ENCODE measurements around the gene URM1.

The URM1 gene

GRCh38 chr9:128370367-128370751 is 815 bp upstream of the URM1 start:
- Histone ChIP-seq H3K4me2 (ENCODE audit: low read depth, low read length) (peak overlapping the region; percentile 73), H3K4me3 (ENCODE audit: low read length) (peak overlapping the region; percentile 93), H3K79me2 (ENCODE audit: low read length) (peaks cover 41% of the 10 kb centered on the region), H2AFZ (ENCODE audit: low read length) (peak overlapping the region; percentile 85), H3K36me3 (replicated peaks; ENCODE audit: insufficient read depth, low read length) (no peaks in the 10 kb centered on the region), H3K4me1 (ENCODE audit: low read length) (peaks cover 14% of the 10 kb centered on the region), H4K20me1 (ENCODE audit: insufficient read depth, low read length) (peaks cover 2% of the 10 kb centered on the region; the same call in 1 of the 2 replicates), H3K9ac (ENCODE audit: low read length) (peak overlapping the region; percentile 77), H3F3A (ENCODE audit: insufficient read depth, low read length) (0 out of 2 replicates have a peak, but pooled peaks cover 6% of the 10 kb centered on the region), H3K9me2 (replicated peaks; ENCODE audit: insufficient read depth, low read length) (no peaks in the 10 kb centered on the region), H3K27me3 (replicated peaks; ENCODE audit: insufficient read depth, low read length) (no peaks in the 10 kb centered on the region), H3K9me3 (replicated peaks; ENCODE audit: insufficient read depth, low read length) (no peaks in the 10 kb centered on the region), H3K27ac (ENCODE audit: low read length) (peak overlapping the region; percentile 31; the same call in 1 of the 2 replicates)
- DNase-seq = no peak
- no peak for TF ChIP-seq EZH2phosphoT487 (IDR thresholded peaks at IDR 0.05; ENCODE audit: low read length)
- no peak for TF ChIP-seq EZH2 (optimal IDR thresholded peaks at IDR 0.05; ENCODE audit: low read depth, low read length)
- TF ChIP-seq, protein P1, sequence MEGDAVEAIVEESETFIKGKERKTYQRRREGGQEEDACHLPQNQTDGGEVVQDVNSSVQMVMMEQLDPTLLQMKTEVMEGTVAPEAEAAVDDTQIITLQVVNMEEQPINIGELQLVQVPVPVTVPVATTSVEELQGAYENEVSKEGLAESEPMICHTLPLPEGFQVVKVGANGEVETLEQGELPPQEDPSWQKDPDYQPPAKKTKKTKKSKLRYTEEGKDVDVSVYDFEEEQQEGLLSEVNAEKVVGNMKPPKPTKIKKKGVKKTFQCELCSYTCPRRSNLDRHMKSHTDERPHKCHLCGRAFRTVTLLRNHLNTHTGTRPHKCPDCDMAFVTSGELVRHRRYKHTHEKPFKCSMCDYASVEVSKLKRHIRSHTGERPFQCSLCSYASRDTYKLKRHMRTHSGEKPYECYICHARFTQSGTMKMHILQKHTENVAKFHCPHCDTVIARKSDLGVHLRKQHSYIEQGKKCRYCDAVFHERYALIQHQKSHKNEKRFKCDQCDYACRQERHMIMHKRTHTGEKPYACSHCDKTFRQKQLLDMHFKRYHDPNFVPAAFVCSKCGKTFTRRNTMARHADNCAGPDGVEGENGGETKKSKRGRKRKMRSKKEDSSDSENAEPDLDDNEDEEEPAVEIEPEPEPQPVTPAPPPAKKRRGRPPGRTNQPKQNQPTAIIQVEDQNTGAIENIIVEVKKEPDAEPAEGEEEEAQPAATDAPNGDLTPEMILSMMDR (IDR thresholded peaks at IDR 0.05; ENCODE audit: low read length) = no peak

DNA sequence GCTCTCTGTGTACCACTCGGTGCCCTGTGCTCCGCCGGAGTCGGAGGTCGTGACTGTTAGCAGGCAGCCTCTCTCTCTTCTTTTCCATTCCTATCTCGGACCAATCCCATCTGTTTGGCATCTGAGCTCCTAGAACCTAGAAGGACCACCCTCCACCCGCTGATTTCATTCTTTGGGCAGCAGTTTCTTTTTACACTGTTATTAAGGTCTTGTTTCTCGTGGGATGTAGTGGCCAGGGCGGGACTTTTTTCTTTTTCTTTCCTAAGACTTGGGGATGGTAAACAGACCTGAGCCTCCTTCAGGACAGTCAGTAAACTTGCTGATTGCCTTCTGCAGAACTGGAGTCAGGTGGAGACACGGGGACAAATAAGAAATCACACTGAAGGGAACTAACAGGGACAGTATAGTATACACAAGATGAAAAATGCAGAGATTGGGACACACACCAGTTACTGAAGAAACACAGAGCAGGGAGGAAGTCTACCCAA is 500 bp downstream of the URM1 start:
- peak overlapping the region; percentile 93 for H3K4me3 ChIP-seq (ENCODE audit: low read length)
- H3K79me2 ChIP-seq (ENCODE audit: low read length) = peaks cover 52% of the 10 kb centered on the region
- TF ChIP-seq EZH2 (optimal IDR thresholded peaks at IDR 0.05; ENCODE audit: low read depth, low read length) (no peak), EZH2phosphoT487 (IDR thresholded peaks at IDR 0.05; ENCODE audit: low read length) (no peak)
- TF ChIP-seq, protein P1 (IDR thresholded peaks at IDR 0.05; ENCODE audit: low read length) = no peak
- H4K20me1 ChIP-seq (ENCODE audit: insufficient read depth, low read length) = peaks cover 2% of the 10 kb centered on the region; the same call in 1 of the 2 replicates
- H3K9me2 ChIP-seq (replicated peaks; ENCODE audit: insufficient read depth, low read length) = no peaks in the 10 kb centered on the region
- H3K4me1 ChIP-seq (ENCODE audit: low read length) = peaks cover 14% of the 10 kb centered on the region
- peak overlapping the region; percentile 6; the same call in 1 of the 2 replicates for H3K27ac ChIP-seq (ENCODE audit: low read length)
- H3K9me3 ChIP-seq (replicated peaks; ENCODE audit: insufficient read depth, low read length) = no peaks in the 10 kb centered on the region
- H2AFZ ChIP-seq (ENCODE audit: low read length) = peak overlapping the region; percentile 63
- no peak for DNase-seq
- 0 out of 2 replicates have a peak, but pooled peaks cover 6% of the 10 kb centered on the region for H3F3A ChIP-seq (ENCODE audit: insufficient read depth, low read length)
- no peaks in the 10 kb centered on the region for H3K36me3 ChIP-seq (replicated peaks; ENCODE audit: insufficient read depth, low read length)
- H3K4me2 ChIP-seq (ENCODE audit: low read depth, low read length) = peak overlapping the region; percentile 93
- H3K9ac ChIP-seq (ENCODE audit: low read length) = peak overlapping the region; percentile 77
- H3K27me3 ChIP-seq (replicated peaks; ENCODE audit: insufficient read depth, low read length) = no peaks in the 10 kb centered on the region

DNA sequence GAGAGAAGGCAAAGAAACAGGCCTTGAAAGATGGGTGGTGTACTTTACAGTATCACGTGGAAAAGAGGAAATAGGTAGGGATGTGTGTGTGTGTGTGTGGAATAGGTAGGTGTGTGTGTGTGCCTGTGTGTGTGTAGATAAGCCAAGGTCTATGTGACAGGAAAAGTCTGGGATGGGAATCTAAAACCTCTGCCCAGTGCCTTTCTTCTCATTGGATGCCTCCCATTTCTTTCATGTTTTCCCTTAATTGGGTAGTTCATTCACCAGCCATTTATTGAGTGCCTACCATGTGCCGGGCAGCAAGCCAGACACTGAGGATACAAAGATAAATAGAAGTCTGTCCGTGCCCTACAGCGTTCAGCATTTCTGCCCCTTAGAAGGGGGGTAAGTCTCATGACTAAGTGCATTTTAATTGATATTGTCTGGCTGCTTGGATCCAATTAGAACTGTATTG is 1.0 kb downstream of the URM1 start:
- Histone ChIP-seq H3K9me3 (replicated peaks; ENCODE audit: insufficient read depth, low read length) (no peaks in the 10 kb centered on the region), H3K27me3 (replicated peaks; ENCODE audit: insufficient read depth, low read length) (no peaks in the 10 kb centered on the region), H4K20me1 (ENCODE audit: insufficient read depth, low read length) (peaks cover 2% of the 10 kb centered on the region; the same call in 1 of the 2 replicates), H3K27ac (ENCODE audit: low read length) (no peak overlapping the region), H2AFZ (ENCODE audit: low read length) (no peak overlapping the region), H3K79me2 (ENCODE audit: low read length) (peaks cover 57% of the 10 kb centered on the region), H3K36me3 (replicated peaks; ENCODE audit: insufficient read depth, low read length) (no peaks in the 10 kb centered on the region), H3K4me2 (ENCODE audit: low read depth, low read length) (peak overlapping the region; percentile 93), H3F3A (ENCODE audit: insufficient read depth, low read length) (0 out of 2 replicates have a peak, but pooled peaks cover 6% of the 10 kb centered on the region), H3K4me3 (ENCODE audit: low read length) (peak overlapping the region; percentile 93), H3K9ac (ENCODE audit: low read length) (peak overlapping the region; percentile 77), H3K4me1 (ENCODE audit: low read length) (peaks cover 14% of the 10 kb centered on the region), H3K9me2 (replicated peaks; ENCODE audit: insufficient read depth, low read length) (no peaks in the 10 kb centered on the region)
- DNase-seq = no peak
- TF ChIP-seq, protein P1 (IDR thresholded peaks at IDR 0.05; ENCODE audit: low read length) = no peak
- TF ChIP-seq EZH2 (optimal IDR thresholded peaks at IDR 0.05; ENCODE audit: low read depth, low read length) (no peak), EZH2phosphoT487 (IDR thresholded peaks at IDR 0.05; ENCODE audit: low read length) (no peak)
